GM21381 (cell line): ENCODE data around the gene SLC17A4.

Experiments used
- ATAC-seq: cut with Tn5 transposase; IDR thresholded peaks from one replicate; pipeline ENCODE4 v1.9.1; 2021; ENCODE audit warnings: mild to moderate bottlenecking, moderate library complexity; ENCODE audit not compliant: unreplicated experiment

The SLC17A4 gene

GRCh38 chr6:25794784-25795183, 40.2 kb downstream of the SLC17A4 start:
- no peak for ATAC-seq

GRCh38 chr6:25801436-25801835, 46.9 kb downstream of the SLC17A4 start:
- no peak for ATAC-seq

DNA sequence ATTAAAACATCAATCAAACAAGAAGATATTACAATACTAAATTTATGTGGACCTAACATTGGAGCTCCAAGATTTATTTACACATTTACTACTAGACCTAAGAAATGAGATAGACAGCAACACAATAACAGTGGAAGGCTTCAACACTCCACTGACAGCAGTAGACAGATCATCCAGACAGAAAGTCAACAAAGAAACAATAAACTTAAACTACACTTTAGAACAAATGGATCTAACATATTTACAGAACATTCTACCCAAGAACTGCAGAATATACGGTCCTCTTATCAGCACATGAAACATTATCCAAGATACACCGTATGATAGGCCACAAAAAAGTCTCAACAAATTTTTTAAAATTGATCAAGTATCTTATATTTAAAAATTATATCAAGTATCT, 50.3 kb downstream of the SLC17A4 start:
- ATAC-seq: no peak

GRCh38 chr6:25815194-25815593, 60.7 kb downstream of the SLC17A4 start:
- ATAC-seq: no peak

DNA sequence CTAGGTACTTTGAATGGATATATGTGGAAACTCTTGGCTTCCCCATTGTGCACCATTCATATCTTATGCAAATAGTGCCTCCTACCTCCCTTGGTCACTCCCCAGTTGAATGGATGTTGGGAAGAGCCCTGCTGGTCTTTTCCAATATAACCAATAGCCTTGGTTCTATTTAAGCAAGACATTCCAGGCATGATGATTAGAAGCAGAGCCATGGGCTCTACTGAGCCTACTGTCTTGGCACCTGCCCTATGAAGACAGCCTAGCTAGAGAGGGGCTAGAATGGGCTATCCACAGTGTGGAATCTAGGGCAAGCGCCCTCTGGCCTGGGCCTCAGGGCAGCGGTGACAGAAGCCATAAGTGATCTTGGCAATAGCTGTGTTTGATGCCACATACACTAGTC, 61.7 kb downstream of the SLC17A4 start:
- ATAC-seq: no peak

GRCh38 chr6:25821341-25821740, 66.8 kb downstream of the SLC17A4 start:
- no peak for ATAC-seq

DNA sequence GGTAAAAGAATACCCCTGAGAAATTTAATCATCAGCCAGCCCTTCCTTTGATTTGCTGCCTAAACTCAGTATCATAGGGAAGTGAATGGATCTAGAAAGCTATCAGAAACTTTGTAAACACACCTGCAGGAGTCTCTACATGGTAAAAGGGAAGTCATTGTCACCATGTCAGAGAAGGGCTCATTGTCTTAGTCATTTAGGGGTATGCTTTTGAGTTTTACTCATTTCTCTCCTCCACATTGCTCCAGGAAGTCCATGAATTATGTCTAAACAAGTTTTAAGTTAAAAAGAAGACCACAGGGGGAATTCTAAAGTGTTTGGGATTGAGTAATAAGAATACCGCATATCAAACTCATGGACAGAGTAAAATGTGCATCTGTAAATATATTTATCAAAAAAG, 74.8 kb downstream of the SLC17A4 start:
- ATAC-seq: no peak

DNA sequence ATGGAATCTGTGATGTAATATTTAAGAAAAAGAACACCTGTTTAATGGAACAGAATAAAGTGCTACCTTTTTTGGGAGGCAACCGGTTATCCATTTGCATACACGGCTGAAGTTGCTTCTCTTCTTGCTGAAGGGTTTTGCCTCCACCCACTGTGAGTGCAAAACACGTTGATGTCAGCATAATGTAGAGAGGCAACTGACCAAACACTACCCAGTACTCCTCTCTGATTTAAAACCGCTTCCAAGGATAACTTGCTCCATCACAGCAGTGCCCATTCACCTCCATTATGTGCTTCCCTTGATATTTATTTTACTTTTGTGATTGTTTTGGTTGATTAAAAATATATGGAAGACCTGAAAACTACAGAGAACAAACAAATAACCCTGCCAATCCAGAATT, 75.9 kb downstream of the SLC17A4 start:
- ATAC-seq: no peak
